IPS DF 4.7 (cell line): ENCODE results near the gene MROH2B.

Experiments
- DNase-seq: peaks from one replicate; pipeline ENCODE4 v3.0.0-alpha.2; 2013; ENCODE audit warnings: low spot score; ENCODE audit errors: extremely low read depth

MROH2B gene

GRCh38 chr5:40973364-40974004, 97.7 kb downstream of the MROH2B start:
- no peak for DNase-seq

- DNase-seq, result no peak
These were observed 98.7 kb downstream of the MROH2B start for GRCh38 chr5:40972434-40972833.

- DNase-seq, result no peak
These were observed 108.8 kb downstream of the MROH2B start for GRCh38 chr5:40962207-40962955.

- no peak for DNase-seq
These were observed 111.1 kb downstream of the MROH2B start for GRCh38 chr5:40960037-40960436.

- no peak for DNase-seq
These were observed 112.3 kb downstream of the MROH2B start for GRCh38 chr5:40958811-40959210.

GRCh38 chr5:40957048-40957447, 114.1 kb downstream of the MROH2B start:
- no peak for DNase-seq

GRCh38 chr5:40955313-40955712, 115.8 kb downstream of the MROH2B start:
- DNase-seq, result no peak
